CD4-positive, alpha-beta memory T cell (primary cell): Measurements from ENCODE around the gene DTD1. TPM values are rescaled to one million over a fixed set of nuclear protein-coding genes. Genes with fewer than 3 reads are reported as not detected.

Source experiments
- CTCF ChIA-PET: fragments of 350-600 bp; sonication (Branson Sonifier 250); formaldehyde crosslinking; loops from one replicate; lab custom pipeline; 2021; ENCODE audit warnings: inconsistent platforms; ENCODE audit not compliant: partially characterized antibody; lab: Charles Lee
- POLR2A ChIA-PET: fragments of 350-600 bp; sonication (Branson Sonifier 250); formaldehyde crosslinking; loops from one replicate; lab custom pipeline; 2021; ENCODE audit not compliant: partially characterized antibody; lab: Charles Lee
- DNase-seq, 5 donors: peaks; one replicate each; pipeline versions ENCODE4 v3.0.0 to v3.0.0-alpha.2; 2020 to 2022; ENCODE audit warnings: mixed read lengths in 1 of 5
- H3K27ac ChIP-seq: one replicate; pipeline ENCODE4 v1.7.0; 2013; ENCODE audit warnings: low read depth, low read length
- H3K27me3 ChIP-seq: 2 replicates; pipeline ENCODE4 v1.7.0; 2013; ENCODE audit warnings: mild to moderate bottlenecking, low read length, moderate library complexity; ENCODE audit not compliant: insufficient read depth
- H3K36me3 ChIP-seq: 2 replicates; pipeline ENCODE4 v1.7.0; 2013; ENCODE audit warnings: mild to moderate bottlenecking, low read length, moderate library complexity; ENCODE audit not compliant: insufficient read depth
- H3K4me1 ChIP-seq: 2 replicates; pipeline ENCODE4 v1.7.0; 2013; ENCODE audit warnings: mild to moderate bottlenecking, low read length, moderate library complexity; ENCODE audit not compliant: insufficient read depth
- H3K4me3 ChIP-seq, 2 donors: one replicate each; pipeline ENCODE4 v1.7.0; 2013; ENCODE audit warnings: low read length in 2 of 2, mild to moderate bottlenecking in 1 of 2
- H3K9me3 ChIP-seq, 2 donors: one replicate each; pipeline ENCODE4 v1.7.0; 2013; ENCODE audit warnings: low read length in 2 of 2, control low read depth in 1 of 2; ENCODE audit not compliant: control insufficient read depth in 1 of 2
- H3K27ac Mint-ChIP-seq, 7 donors: one replicate each; pipeline ENCODE4 v1.8.0; 2020 to 2021; ENCODE audit warnings: mixed read lengths in 7 of 7, mild to moderate bottlenecking in 6 of 7, inconsistent platforms in 3 of 7, moderate library complexity in 3 of 7
- H3K27me3 Mint-ChIP-seq, 2 donors: one replicate each; pipeline ENCODE4 v1.8.0; 2020 to 2021; ENCODE audit warnings: mixed read lengths in 2 of 2
- H3K36me3 Mint-ChIP-seq, 2 donors: one replicate each; pipeline ENCODE4 v1.8.0; 2020 to 2021; ENCODE audit warnings: mixed read lengths in 2 of 2, inconsistent platforms in 1 of 2, mild to moderate bottlenecking in 1 of 2
- H3K4me1 Mint-ChIP-seq, 4 donors: one replicate each; pipeline ENCODE4 v1.8.0; 2020 to 2021; ENCODE audit warnings: mixed read lengths in 4 of 4, mild to moderate bottlenecking in 1 of 4
- H3K4me3 Mint-ChIP-seq, 8 donors: one replicate each; pipeline ENCODE4 v1.8.0; 2020 to 2021; ENCODE audit warnings: mixed read lengths in 8 of 8, mild to moderate bottlenecking in 7 of 8, moderate library complexity in 6 of 8, inconsistent platforms in 3 of 8
- H3K9me3 Mint-ChIP-seq, 8 donors: one replicate each; pipeline ENCODE4 v1.8.0; 2020 to 2021; ENCODE audit warnings: mixed read lengths in 8 of 8, mild to moderate bottlenecking in 5 of 8, inconsistent platforms in 3 of 8, moderate library complexity in 1 of 8
- intact Hi-C: fragments of 100-400 bp; cut with micrococcal nuclease; formaldehyde crosslinking; loops from one replicate; pipeline ENCODE4 v1.15.1; 2023
- polyA plus RNA-seq, 2 donors: library from polyadenylated mRNA; unstranded; fragments of 300-500 nt; fragmentation: Illumina TruSeq; gene quantifications; one replicate each; pipeline ENCODE4 v1.2.3, GENCODE V29; 2021
- total RNA-seq, 2 experiments: library from RNA; stranded (reverse); gene quantifications; one replicate each; pipeline ENCODE4 v1.2.3, GENCODE V29; 2021

Gene DTD1
- total and polyA plus RNA-seq, 4 experiments from 2014 or later = 15.9 to 61.8 (median 38.0) TPM

- Mint-ChIP-seq H3K27me3 (no peaks in the 10 kb centered on the region), H3K4me1 (peaks cover 0 to 18% (median 9%) of the 10 kb centered on the region in 4 donors), H3K36me3 (peaks cover 1 to 11% of the 10 kb centered on the region in 2 donors), H3K9me3 (no peaks in the 10 kb centered on the region), H3K27ac (no peak overlapping the region), H3K4me3 (no peak overlapping the region)
- ChIA-PET POLR2A (no interaction called here), CTCF (no interaction called here)
- Histone ChIP-seq H3K36me3 (no peaks in the 10 kb centered on the region), H3K4me3 (no peak overlapping the region), H3K27me3 (no peaks in the 10 kb centered on the region), H3K4me1 (no peaks in the 10 kb centered on the region), H3K9me3 (no peaks in the 10 kb centered on the region), H3K27ac (no peak overlapping the region)
- intact Hi-C loops = no loop called here
- no peak for DNase-seq
Measured at GRCh38 chr20:18688676-18689075, 100.8 kb downstream of the DTD1 start.

- no peaks in the 10 kb centered on the region for H3K27me3 Mint-ChIP-seq
- H3K9me3 Mint-ChIP-seq = no peaks in the 10 kb centered on the region
- no peaks in the 10 kb centered on the region for H3K27me3 ChIP-seq
- no peak overlapping the region for H3K4me3 ChIP-seq
- intact Hi-C loops = no loop called here
- no peaks in the 10 kb centered on the region for H3K4me1 ChIP-seq
- peak overlapping the region in 1 of 7 donors; percentile 44 for H3K27ac Mint-ChIP-seq
- H3K9me3 ChIP-seq = no peaks in the 10 kb centered on the region
- POLR2A ChIA-PET = no interaction called here
- H3K4me3 Mint-ChIP-seq = no peak overlapping the region
- DNase-seq = no peak
- H3K27ac ChIP-seq = no peak overlapping the region
- H3K36me3 ChIP-seq = no peaks in the 10 kb centered on the region
- H3K4me1 Mint-ChIP-seq = peaks cover 0 to 18% (median 9%) of the 10 kb centered on the region in 4 donors
- H3K36me3 Mint-ChIP-seq = peaks cover 1 to 11% of the 10 kb centered on the region in 2 donors
- CTCF ChIA-PET = no interaction called here
Measured at GRCh38 chr20:18689557-18689956, 101.7 kb downstream of the DTD1 start.

GRCh38 chr20:18692447-18692846, 104.6 kb downstream of the DTD1 start:
- Histone ChIP-seq H3K27me3 (no peaks in the 10 kb centered on the region), H3K4me3 (no peak overlapping the region), H3K36me3 (no peaks in the 10 kb centered on the region), H3K27ac (no peak overlapping the region), H3K9me3 (no peaks in the 10 kb centered on the region), H3K4me1 (no peaks in the 10 kb centered on the region)
- no peak for DNase-seq
- Mint-ChIP-seq H3K4me1 (peaks cover 0 to 18% (median 7%) of the 10 kb centered on the region in 4 donors), H3K27ac (peak overlapping the region in 1 of 7 donors; percentile 8), H3K9me3 (no peaks in the 10 kb centered on the region), H3K4me3 (no peak overlapping the region), H3K36me3 (peaks cover 5 to 17% of the 10 kb centered on the region in 2 donors), H3K27me3 (no peaks in the 10 kb centered on the region)
- intact Hi-C loops = no loop called here
- CTCF ChIA-PET = no interaction called here
- POLR2A ChIA-PET = no interaction called here

- Histone ChIP-seq H3K4me1 (no peaks in the 10 kb centered on the region), H3K36me3 (no peaks in the 10 kb centered on the region), H3K9me3 (no peaks in the 10 kb centered on the region), H3K4me3 (no peak overlapping the region), H3K27me3 (no peaks in the 10 kb centered on the region), H3K27ac (no peak overlapping the region)
- intact Hi-C loops = no loop called here
- H3K4me1 Mint-ChIP-seq = peaks cover 0 to 9% (median 6%) of the 10 kb centered on the region in 4 donors
- DNase-seq = no peak
- ChIA-PET POLR2A (no interaction called here), CTCF (no interaction called here)
- H3K27me3 Mint-ChIP-seq = no peaks in the 10 kb centered on the region
- no peak overlapping the region for H3K27ac Mint-ChIP-seq
- H3K36me3 Mint-ChIP-seq = peaks cover 5 to 17% of the 10 kb centered on the region in 2 donors
- no peak overlapping the region for H3K4me3 Mint-ChIP-seq
- H3K9me3 Mint-ChIP-seq = no peaks in the 10 kb centered on the region
Measured at GRCh38 chr20:18694071-18694470, 106.2 kb downstream of the DTD1 start.

GRCh38 chr20:18695175-18695574, 107.3 kb downstream of the DTD1 start:
- Histone ChIP-seq H3K4me1 (no peaks in the 10 kb centered on the region), H3K27ac (no peak overlapping the region), H3K4me3 (no peak overlapping the region), H3K27me3 (no peaks in the 10 kb centered on the region), H3K36me3 (no peaks in the 10 kb centered on the region), H3K9me3 (no peaks in the 10 kb centered on the region)
- no peak for DNase-seq
- Mint-ChIP-seq H3K36me3 (peaks cover 7 to 23% of the 10 kb centered on the region in 2 donors), H3K27me3 (no peaks in the 10 kb centered on the region), H3K4me1 (peaks cover 4 to 9% (median 7%) of the 10 kb centered on the region in 4 donors), H3K27ac (no peak overlapping the region), H3K9me3 (no peaks in the 10 kb centered on the region), H3K4me3 (no peak overlapping the region)
- ChIA-PET POLR2A (no interaction called here), CTCF (no interaction called here)
- intact Hi-C loops = no loop called here

DNA sequence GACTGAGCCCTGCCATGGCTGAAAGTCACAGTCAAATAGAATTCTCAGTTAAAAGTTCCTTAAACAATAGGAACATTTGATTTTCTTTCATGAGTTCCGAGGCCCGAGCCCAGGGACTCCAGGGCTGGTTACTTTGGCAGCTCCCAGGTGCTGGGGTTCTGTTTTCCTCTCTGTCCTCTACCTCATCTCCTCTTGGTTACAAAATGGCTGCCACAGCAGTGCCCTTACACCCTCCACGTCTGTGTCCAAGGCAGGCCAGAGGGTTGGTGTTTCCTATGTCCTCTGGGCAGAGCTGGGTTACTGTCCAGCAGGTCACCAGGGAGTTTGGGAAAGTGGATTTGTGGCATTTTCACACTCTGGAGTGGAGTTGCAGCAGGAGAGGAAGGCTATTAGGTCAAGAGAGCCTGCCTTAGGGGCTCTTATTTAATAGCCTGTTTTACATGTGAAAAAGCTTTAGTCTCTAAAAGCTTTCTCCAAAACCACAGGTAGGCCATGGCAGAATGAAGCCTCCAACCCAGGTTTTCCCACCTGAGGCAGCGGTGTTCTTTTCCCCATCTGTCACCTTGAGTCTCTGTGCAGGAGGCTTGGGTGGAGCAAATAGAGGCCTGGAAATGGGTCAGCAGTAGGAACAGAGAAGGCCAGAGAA, 111.0 kb downstream of the DTD1 start:
- peaks cover 7 to 13% (median 11%) of the 10 kb centered on the region in 4 donors for H3K4me1 Mint-ChIP-seq

DNA sequence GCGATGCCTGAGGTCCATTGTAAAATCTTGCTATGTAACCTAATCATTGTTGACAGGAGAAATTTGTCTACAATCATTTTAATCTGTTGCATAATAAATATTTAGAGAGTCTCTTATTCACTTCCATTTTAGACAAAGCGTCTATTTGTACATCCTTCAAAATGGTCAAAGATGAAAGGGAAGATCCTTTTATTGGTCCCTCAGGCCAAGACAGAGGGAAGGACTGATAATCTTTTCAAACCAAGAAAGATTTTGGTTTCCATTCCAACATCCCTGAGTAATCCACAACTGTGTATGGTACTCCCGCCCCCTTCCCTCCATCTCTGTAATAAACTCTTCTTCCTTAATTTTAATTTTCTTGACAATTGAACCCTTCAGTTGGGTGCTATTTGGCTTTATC, 114.1 kb downstream of the DTD1 start:
- DNase-seq = no peak
- ChIA-PET POLR2A (no interaction called here), CTCF (no interaction called here)
- H3K4me1 ChIP-seq = no peaks in the 10 kb centered on the region
- Mint-ChIP-seq H3K4me1 (peaks cover 6 to 23% (median 16%) of the 10 kb centered on the region in 4 donors), H3K9me3 (peaks cover 0 to 2% (median 0%) of the 10 kb centered on the region in 8 donors), H3K4me3 (no peak overlapping the region), H3K27me3 (no peaks in the 10 kb centered on the region), H3K36me3 (peaks cover 4 to 20% of the 10 kb centered on the region in 2 donors), H3K27ac (peak overlapping the region in 1 of 7 donors; percentile 17)
- no peaks in the 10 kb centered on the region for H3K36me3 ChIP-seq
- intact Hi-C loops = no loop called here
- no peak overlapping the region for H3K4me3 ChIP-seq
- H3K27me3 ChIP-seq = no peaks in the 10 kb centered on the region
- H3K27ac ChIP-seq = no peak overlapping the region
- H3K9me3 ChIP-seq = no peaks in the 10 kb centered on the region

More for the DNA sequence above, 111.0 kb downstream of the DTD1 start:
- no peaks in the 10 kb centered on the region for H3K4me1 ChIP-seq
- Mint-ChIP-seq H3K36me3 (peaks cover 7 to 26% of the 10 kb centered on the region in 2 donors), H3K4me3 (no peak overlapping the region), H3K27me3 (no peaks in the 10 kb centered on the region), H3K9me3 (no peaks in the 10 kb centered on the region), H3K27ac (peak overlapping the region in 3 of 7 donors; percentile 5 to 81 (median 20))
- H3K9me3 ChIP-seq = no peaks in the 10 kb centered on the region
- CTCF ChIA-PET = interaction anchor here (1.0 kb wide), 1 partner anchor 19 kb away, joined by 4 read pairs; no protein-coding TSS in a partner anchor
- no peaks in the 10 kb centered on the region for H3K27me3 ChIP-seq
- DNase-seq = no peak
- POLR2A ChIA-PET = no interaction called here
- H3K27ac ChIP-seq = no peak overlapping the region
- intact Hi-C loops = no loop called here
- no peak overlapping the region for H3K4me3 ChIP-seq
- H3K36me3 ChIP-seq = no peaks in the 10 kb centered on the region
